ENCODE measurements around the gene IFNL3. TPM values are rescaled to one million over a fixed set of nuclear protein-coding genes. Genes with fewer than 3 reads are reported as not detected.
"Not testable (repeated sequence)": the region's sequence is repeated elsewhere in the genome, so short reads cannot be mapped to it uniquely, and the experiment has no call there.

The IFNL3 gene
- total RNA-seq = not detected

- DNase-seq = not testable (repeated sequence)
Measured at GRCh38 chr19:39244410-39245100, at the start of gene IFNL3. Gene IFNL3, minus strand, starts transcription at chr19:39245006. Its CDS starts 39 bp downstream, at chr19:39244967.

GRCh38 chr19:39293394-39293793, 48.6 kb upstream of the IFNL3 start:
- no peak for DNase-seq

GRCh38 chr19:39284032-39284431, 39.2 kb upstream of the IFNL3 start:
- DNase-seq = no peak

GRCh38 chr19:39282021-39282420, 37.2 kb upstream of the IFNL3 start:
- no peak for DNase-seq

GRCh38 chr19:39277598-39277997, 32.8 kb upstream of the IFNL3 start:
- DNase-seq = no peak

GRCh38 chr19:39276740-39277139, 31.9 kb upstream of the IFNL3 start:
- DNase-seq = no peak

GRCh38 chr19:39275578-39275977, 30.8 kb upstream of the IFNL3 start:
- no peak for DNase-seq

- not testable (repeated sequence) for DNase-seq
Measured at GRCh38 chr19:39273859-39274258, 29.1 kb upstream of the IFNL3 start.

GRCh38 chr19:39270036-39270871, 25.4 kb upstream of the IFNL3 start:
- no peak for DNase-seq

- DNase-seq = not testable (repeated sequence)
Measured at GRCh38 chr19:39269369-39269768, 24.6 kb upstream of the IFNL3 start.

GRCh38 chr19:39268531-39269223, 23.9 kb upstream of the IFNL3 start:
- DNase-seq = not testable (repeated sequence)

- not testable (repeated sequence) for DNase-seq
Measured at GRCh38 chr19:39268085-39268484, 23.3 kb upstream of the IFNL3 start, which contains the start of gene IFNL2. Gene IFNL2, plus strand, starts transcription at chr19:39268396. Its CDS starts 173 bp downstream, at chr19:39268569.

GRCh38 chr19:39265321-39265916, 20.6 kb upstream of the IFNL3 start:
- no peak for DNase-seq

GRCh38 chr19:39264306-39265290, 19.8 kb upstream of the IFNL3 start:
- DNase-seq = no peak

- no peak for DNase-seq
Measured at GRCh38 chr19:39263912-39264305, 19.1 kb upstream of the IFNL3 start.

- DNase-seq = no peak
Measured at GRCh38 chr19:39262496-39262895, 17.7 kb upstream of the IFNL3 start.

- no peak for DNase-seq
Measured at GRCh38 chr19:39261704-39262103, 16.9 kb upstream of the IFNL3 start.

- no peak for DNase-seq
Measured at GRCh38 chr19:39257227-39257626, 12.4 kb upstream of the IFNL3 start.

- no peak for DNase-seq
Measured at GRCh38 chr19:39254531-39255345, 9.9 kb upstream of the IFNL3 start.
